Liver (tissue), 9 donors: ENCODE data around the gene C22orf23. TPM values are rescaled to one million over a fixed set of nuclear protein-coding genes. Genes with fewer than 3 reads are reported as not detected.

Experiments used
- DNase-seq: peaks from one replicate; pipeline ENCODE4 v3.0.0-alpha.2; 2017; ENCODE audit warnings: low spot score
- H3K27ac ChIP-seq, 2 donors: one replicate each; pipeline ENCODE4 v1.7.0; 2013; ENCODE audit warnings: inconsistent platforms in 2 of 2, low read length in 2 of 2, control low read depth in 1 of 2, low read depth in 1 of 2, mild to moderate bottlenecking in 1 of 2
- H3K27me3 ChIP-seq, 4 donors: one replicate each; pipeline versions ENCODE4 v1.6.1 to v1.7.0; 2013; ENCODE audit warnings: low read length in 3 of 4, inconsistent platforms in 1 of 4, mild to moderate bottlenecking in 1 of 4, moderate library complexity in 1 of 4; ENCODE audit not compliant: control insufficient read depth in 4 of 4, insufficient read depth in 4 of 4
- H3K36me3 ChIP-seq, 4 donors: one replicate each; pipeline versions ENCODE4 v1.6.1 to v1.7.0; 2013; ENCODE audit warnings: low read length in 3 of 4, mild to moderate bottlenecking in 3 of 4, low read depth in 1 of 4, moderate library complexity in 1 of 4; ENCODE audit not compliant: control insufficient read depth in 4 of 4, insufficient read depth in 3 of 4
- H3K4me1 ChIP-seq, 4 donors: one replicate each; pipeline versions ENCODE4 v1.6.1 to v1.7.0; 2013; ENCODE audit warnings: low read length in 3 of 4, mild to moderate bottlenecking in 3 of 4, moderate library complexity in 1 of 4; ENCODE audit not compliant: control insufficient read depth in 4 of 4, insufficient read depth in 4 of 4
- H3K4me3 ChIP-seq, 3 donors: one replicate each; pipeline versions ENCODE4 v1.6.1 to v1.7.0; 2013; ENCODE audit warnings: low read length in 3 of 3, control low read depth in 1 of 3, low read depth in 1 of 3, mild to moderate bottlenecking in 1 of 3
- H3K9ac ChIP-seq, 2 donors: one replicate each; pipeline ENCODE4 v1.7.0; 2013; ENCODE audit warnings: low read length in 2 of 2, mild to moderate bottlenecking in 2 of 2, moderate library complexity in 2 of 2, control low read depth in 1 of 2, low read depth in 1 of 2
- H3K9me3 ChIP-seq, 4 donors: one replicate each; pipeline versions ENCODE4 v1.6.1 to v1.7.0; 2013; ENCODE audit warnings: low read length in 3 of 4; ENCODE audit not compliant: control insufficient read depth in 4 of 4
- EGR1 ChIP-seq, 2 donors: IDR thresholded peaks; 2 replicates each; pipeline ENCODE4 v1.6.1; 2016 to 2018; ENCODE audit warnings: antibody characterized with exemption in 2 of 2, low read depth in 2 of 2
- FOXA1 ChIP-seq: IDR thresholded peaks from 2 replicates; pipeline ENCODE4 v1.6.1; 2016; ENCODE audit warnings: antibody characterized with exemption
- FOXA2 ChIP-seq: IDR thresholded peaks from 2 replicates; pipeline ENCODE4 v1.6.1; 2016; ENCODE audit warnings: antibody characterized with exemption
- GABPA ChIP-seq, 2 donors: IDR thresholded peaks in 1 of 2; conservative IDR thresholded peaks in 1 of 2; 2 replicates each; pipeline ENCODE4 v1.6.1; 2016; ENCODE audit warnings: antibody characterized with exemption in 2 of 2, mild to moderate bottlenecking in 1 of 2, moderate library complexity in 1 of 2
- HNF4A ChIP-seq, 2 donors: conservative IDR thresholded peaks; 2 replicates each; pipeline ENCODE4 v1.6.1; 2016; ENCODE audit warnings: antibody characterized with exemption in 2 of 2, mild to moderate bottlenecking in 2 of 2
- HNF4G ChIP-seq: IDR thresholded peaks from 2 replicates; pipeline ENCODE4 v1.6.1; 2016; ENCODE audit warnings: antibody characterized with exemption
- JUND ChIP-seq, 2 donors: IDR thresholded peaks; 2 replicates each; pipeline ENCODE4 v1.6.1; 2016; ENCODE audit warnings: antibody characterized with exemption in 2 of 2
- NR2F2 ChIP-seq: IDR thresholded peaks from 2 replicates; pipeline ENCODE4 v1.6.1; 2016; ENCODE audit warnings: antibody characterized with exemption
- RAD21 ChIP-seq, 2 donors: IDR thresholded peaks; 2 replicates each; pipeline ENCODE4 v1.6.1; 2016; ENCODE audit warnings: antibody characterized with exemption in 2 of 2, mild to moderate bottlenecking in 2 of 2
- RXRA ChIP-seq, 2 donors: IDR thresholded peaks; 2 replicates each; pipeline ENCODE4 v1.6.1; 2017 to 2018; ENCODE audit warnings: antibody characterized with exemption in 2 of 2, mild to moderate bottlenecking in 1 of 2
- SP1 ChIP-seq: IDR thresholded peaks from 2 replicates; pipeline ENCODE4 v1.6.1; 2018; ENCODE audit warnings: antibody characterized with exemption, mild to moderate bottlenecking
- TAF1 ChIP-seq: conservative IDR thresholded peaks from 2 replicates; pipeline ENCODE4 v1.6.1; 2016; ENCODE audit warnings: antibody characterized with exemption, mild to moderate bottlenecking
- YY1 ChIP-seq: IDR thresholded peaks from 2 replicates; pipeline ENCODE4 v1.6.1; 2016; ENCODE audit warnings: antibody characterized with exemption, mild to moderate bottlenecking
- WGBS: extraction: QIAGEN DNeasy Blood & Tissue Kit; methylation state at CpG from one replicate; pipeline ENCODE4 v1.1.7; 2013; 5-methylcytosine and 5-hydroxymethylcytosine counted together
- polyA plus RNA-seq, 2 donors: library from polyadenylated mRNA; stranded (reverse) in 1 of 2; unstranded in 1 of 2; fragments of 200-250 nt in 1 of 2; fragments of >200 nt in 1 of 2; fragmentation: Nextera tagmentation in 1 of 2; extraction: Ambion mirVana in 1 of 2; gene quantifications; one replicate each; pipeline versions ENCODE4 v1.2.1 to v1.2.3, GENCODE V29; 2013 to 2015
- total RNA-seq, 2 donors: library from RNA; depleted of rRNA; stranded (reverse); fragments of >200 nt; gene quantifications; one replicate each; pipeline ENCODE4 v1.2.3, GENCODE V29; 2014
- TF ChIP-seq, protein P1 (sequence below): IDR thresholded peaks from 2 replicates; pipeline ENCODE4 v1.6.1; 2016; ENCODE audit warnings: antibody characterized with exemption
- TF ChIP-seq, protein P2 (sequence below): IDR thresholded peaks from 2 replicates; pipeline ENCODE4 v1.6.1; 2016; ENCODE audit warnings: antibody characterized with exemption
- TF ChIP-seq, protein P3 (sequence below): fragments of 150-350 bp; IDR thresholded peaks from 2 replicates; pipeline ENCODE4 v1.5.1; 2017; ENCODE audit warnings: improper control_type of control experiment, low read depth, low read length; ENCODE audit not compliant: missing input control
- TF ChIP-seq, protein P4 (sequence below): IDR thresholded peaks from 2 replicates; pipeline ENCODE4 v1.6.1; 2016; ENCODE audit warnings: antibody characterized with exemption
- donor health status: healthy.
- donor health status: healthy.
- donor health status: healthy.
- donor health status: healthy.
- donor health status: healthy.

C22orf23 gene
- total and polyA plus RNA-seq, 4 donors = 0.02 TPM; not detected in 3

DNA sequence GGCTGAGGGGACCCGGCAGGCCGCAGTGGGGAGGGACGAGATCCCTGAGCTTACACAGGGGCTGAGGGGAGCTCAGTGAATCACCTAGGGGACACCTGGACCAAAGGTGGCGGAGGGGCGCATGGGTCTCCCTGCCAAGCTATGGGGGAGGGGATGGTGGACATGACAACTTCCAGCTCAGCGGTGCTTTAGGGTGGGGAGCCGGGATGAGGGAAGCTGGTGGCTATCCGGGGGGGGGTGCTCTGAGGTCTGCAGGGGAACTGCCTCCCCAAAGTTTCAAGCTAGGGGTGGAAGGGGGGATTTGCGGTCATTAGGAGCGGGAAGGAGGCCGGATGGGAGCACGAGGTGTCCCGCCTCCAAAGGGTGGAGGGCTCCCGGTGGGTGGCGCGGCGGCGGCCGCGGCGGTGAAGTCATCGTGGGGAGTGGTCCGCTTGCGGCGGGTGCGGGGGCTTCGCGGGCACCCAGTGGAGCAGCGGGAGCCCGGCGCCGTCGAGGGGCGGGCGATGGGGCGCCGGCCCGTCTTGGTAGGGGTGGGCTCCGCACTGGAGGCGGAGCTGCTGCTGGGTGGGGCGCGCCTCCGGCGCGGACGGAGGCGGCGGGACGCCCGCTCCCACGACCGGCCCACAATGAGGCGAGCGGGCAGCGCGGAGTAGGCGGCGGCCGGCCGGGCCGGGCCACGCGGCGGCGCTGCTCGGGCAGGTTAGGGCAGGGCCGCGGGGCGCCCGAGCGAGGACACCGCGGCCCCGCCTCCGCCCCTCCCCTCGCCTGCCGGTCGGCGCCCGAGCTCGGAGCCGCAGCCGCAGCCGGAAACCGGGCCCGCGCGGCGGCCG, 47.7 kb downstream of the C22orf23 start, which contains the start of gene MICALL1:
Gene MICALL1 (plus strand): TSS at position 764 of the 830 bp plus-strand sequence. CDS start 126 bp downstream, outside the sequence.
- Histone ChIP-seq H3K4me1 (peaks cover 0 to 20% (median 6%) of the 10 kb centered on the region in 4 donors), H3K4me3 (peak within 1 kb of the TSS; percentile 44 to 89 (median 57))

DNA sequence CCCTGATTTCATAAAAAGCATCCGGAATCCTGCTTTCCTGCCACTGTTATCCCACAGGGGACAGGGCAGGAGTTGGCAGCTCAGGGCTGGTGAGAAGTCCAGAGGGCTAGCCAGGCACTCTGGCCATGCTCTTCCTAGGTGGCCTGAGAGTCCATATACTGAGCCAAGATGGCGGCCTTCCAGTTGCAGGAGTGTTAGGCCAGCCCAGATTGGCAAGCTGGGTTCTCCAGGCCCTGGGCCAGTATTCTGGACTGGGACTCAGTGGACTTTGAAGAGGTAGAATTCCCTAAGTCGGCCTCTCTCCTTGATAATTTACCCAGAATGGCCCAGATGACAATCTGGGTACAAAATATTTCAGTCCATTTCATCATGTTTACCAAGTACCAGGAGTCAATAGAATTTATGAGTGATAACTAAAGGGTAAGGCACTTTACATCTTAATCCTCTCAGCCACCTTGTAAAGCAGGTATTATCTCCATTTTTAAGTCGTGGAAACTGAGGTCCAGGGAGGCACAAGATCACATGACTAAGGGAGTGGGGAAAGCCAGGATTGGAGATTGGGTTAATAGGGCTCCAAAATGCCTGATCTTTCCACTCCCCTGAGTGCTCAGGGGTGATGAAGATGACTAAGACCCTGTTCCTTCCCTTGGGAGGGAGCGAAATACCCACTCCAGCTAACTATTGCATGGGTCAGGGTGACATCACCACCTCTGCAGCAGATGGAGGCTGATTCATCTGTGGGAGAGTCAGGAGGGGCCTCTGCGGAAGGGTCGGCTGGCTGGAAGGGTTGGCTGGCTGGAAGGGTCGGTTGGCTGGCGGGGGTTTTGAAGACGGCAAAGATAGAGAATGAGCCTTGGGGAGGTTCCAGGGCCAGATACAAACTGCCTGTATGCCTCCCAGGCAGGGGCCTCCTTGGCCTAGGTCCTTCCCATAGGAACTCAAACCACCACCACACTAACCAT, 48.5 kb downstream of the C22orf23 start:
- Histone ChIP-seq H3K27me3 (no peaks in the 10 kb centered on the region), H3K4me1 (peaks cover 0 to 20% (median 6%) of the 10 kb centered on the region in 4 donors), H3K4me3 (no peak overlapping the region), H3K27ac (peak overlapping the region; percentile 50 to 73), H3K9me3 (no peaks in the 10 kb centered on the region), H3K9ac (no peak overlapping the region), H3K36me3 (no peaks in the 10 kb centered on the region)
- DNase-seq = no peak
- 75% methylated on average over 10 of the region's 10 CpGs for WGBS
- TF ChIP-seq, protein P1, sequence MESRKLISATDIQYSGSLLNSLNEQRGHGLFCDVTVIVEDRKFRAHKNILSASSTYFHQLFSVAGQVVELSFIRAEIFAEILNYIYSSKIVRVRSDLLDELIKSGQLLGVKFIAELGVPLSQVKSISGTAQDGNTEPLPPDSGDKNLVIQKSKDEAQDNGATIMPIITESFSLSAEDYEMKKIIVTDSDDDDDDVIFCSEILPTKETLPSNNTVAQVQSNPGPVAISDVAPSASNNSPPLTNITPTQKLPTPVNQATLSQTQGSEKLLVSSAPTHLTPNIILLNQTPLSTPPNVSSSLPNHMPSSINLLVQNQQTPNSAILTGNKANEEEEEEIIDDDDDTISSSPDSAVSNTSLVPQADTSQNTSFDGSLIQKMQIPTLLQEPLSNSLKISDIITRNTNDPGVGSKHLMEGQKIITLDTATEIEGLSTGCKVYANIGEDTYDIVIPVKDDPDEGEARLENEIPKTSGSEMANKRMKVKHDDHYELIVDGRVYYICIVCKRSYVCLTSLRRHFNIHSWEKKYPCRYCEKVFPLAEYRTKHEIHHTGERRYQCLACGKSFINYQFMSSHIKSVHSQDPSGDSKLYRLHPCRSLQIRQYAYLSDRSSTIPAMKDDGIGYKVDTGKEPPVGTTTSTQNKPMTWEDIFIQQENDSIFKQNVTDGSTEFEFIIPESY = no peak
- TF ChIP-seq HNF4G = no peak
- peak; percentile 65 for TF ChIP-seq HNF4A (conservative IDR thresholded peaks at IDR 0.05)
- TF ChIP-seq, protein P2, sequence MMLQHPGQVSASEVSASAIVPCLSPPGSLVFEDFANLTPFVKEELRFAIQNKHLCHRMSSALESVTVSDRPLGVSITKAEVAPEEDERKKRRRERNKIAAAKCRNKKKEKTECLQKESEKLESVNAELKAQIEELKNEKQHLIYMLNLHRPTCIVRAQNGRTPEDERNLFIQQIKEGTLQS = no peak
- peak; percentile 84 for TF ChIP-seq YY1
- TF ChIP-seq, protein P3, sequence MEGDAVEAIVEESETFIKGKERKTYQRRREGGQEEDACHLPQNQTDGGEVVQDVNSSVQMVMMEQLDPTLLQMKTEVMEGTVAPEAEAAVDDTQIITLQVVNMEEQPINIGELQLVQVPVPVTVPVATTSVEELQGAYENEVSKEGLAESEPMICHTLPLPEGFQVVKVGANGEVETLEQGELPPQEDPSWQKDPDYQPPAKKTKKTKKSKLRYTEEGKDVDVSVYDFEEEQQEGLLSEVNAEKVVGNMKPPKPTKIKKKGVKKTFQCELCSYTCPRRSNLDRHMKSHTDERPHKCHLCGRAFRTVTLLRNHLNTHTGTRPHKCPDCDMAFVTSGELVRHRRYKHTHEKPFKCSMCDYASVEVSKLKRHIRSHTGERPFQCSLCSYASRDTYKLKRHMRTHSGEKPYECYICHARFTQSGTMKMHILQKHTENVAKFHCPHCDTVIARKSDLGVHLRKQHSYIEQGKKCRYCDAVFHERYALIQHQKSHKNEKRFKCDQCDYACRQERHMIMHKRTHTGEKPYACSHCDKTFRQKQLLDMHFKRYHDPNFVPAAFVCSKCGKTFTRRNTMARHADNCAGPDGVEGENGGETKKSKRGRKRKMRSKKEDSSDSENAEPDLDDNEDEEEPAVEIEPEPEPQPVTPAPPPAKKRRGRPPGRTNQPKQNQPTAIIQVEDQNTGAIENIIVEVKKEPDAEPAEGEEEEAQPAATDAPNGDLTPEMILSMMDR = no peak
- TF ChIP-seq SP1 = peak; percentile 30
- TF ChIP-seq FOXA2 = no peak
- no peak for TF ChIP-seq NR2F2
- no peak for TF ChIP-seq EGR1 (IDR thresholded peaks at IDR 0.05; ENCODE audit: low read depth in 2 of 2)
- TF ChIP-seq FOXA1 = no peak
- TF ChIP-seq, protein P4, sequence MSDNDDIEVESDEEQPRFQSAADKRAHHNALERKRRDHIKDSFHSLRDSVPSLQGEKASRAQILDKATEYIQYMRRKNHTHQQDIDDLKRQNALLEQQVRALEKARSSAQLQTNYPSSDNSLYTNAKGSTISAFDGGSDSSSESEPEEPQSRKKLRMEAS = no peak
- no peak for TF ChIP-seq RAD21 (IDR thresholded peaks at IDR 0.05)
- no peak for TF ChIP-seq JUND (IDR thresholded peaks at IDR 0.05)
- no peak for TF ChIP-seq GABPA (IDR thresholded peaks at IDR 0.05 in 1 of 2, conservative IDR thresholded peaks at IDR 0.05 in 1 of 2)
- peak in 1 of 2 donors; percentile 26 for TF ChIP-seq RXRA (IDR thresholded peaks at IDR 0.05)

More for the DNA sequence above, 47.7 kb downstream of the C22orf23 start, which contains the start of gene MICALL1:
- Histone ChIP-seq H3K9ac (peak within 1 kb of the TSS in 1 of 2 donors; percentile 69), H3K36me3 (no peaks in the 10 kb centered on the region), H3K27me3 (no peaks in the 10 kb centered on the region), H3K9me3 (no peaks in the 10 kb centered on the region), H3K27ac (peak within 1 kb of the TSS; percentile 50 to 73)
- peak; percentile 65 for DNase-seq
- 9% methylated on average over 90 of the region's 90 CpGs for WGBS
- TF ChIP-seq, protein P2 = no peak
- TF ChIP-seq JUND (IDR thresholded peaks at IDR 0.05) = no peak
- TF ChIP-seq FOXA2 = no peak
- no peak for TF ChIP-seq RXRA (IDR thresholded peaks at IDR 0.05)
- no peak for TF ChIP-seq NR2F2
- TF ChIP-seq, protein P3 = peak; percentile 38
- TF ChIP-seq TAF1 = no peak
